ENCODE results near the gene TIMP1. TPM values are rescaled to one million over a fixed set of nuclear protein-coding genes. Genes with fewer than 3 reads are reported as not detected.

The TIMP1 gene
- polyA plus RNA-seq, 1 of the 3 experiments (the other 2 are of a cell fraction), result 323 TPM

GRCh38 chrX:47540754-47541538 lies 41.3 kb upstream of the TIMP1 start (continued):
- TF ChIP-seq TEAD4 (IDR thresholded peaks at IDR 0.05; ENCODE audit: borderline replicate concordance, insufficient read depth), result no peak
- no peak for TF ChIP-seq ZBTB33 (IDR thresholded peaks at IDR 0.05; ENCODE audit: borderline replicate concordance, low read depth)
- no peak for TF ChIP-seq ELF1 (IDR thresholded peaks at IDR 0.05)
- TF ChIP-seq CTCF (IDR thresholded peaks at IDR 0.05), result peak; percentile 82
- TF ChIP-seq CHD2 (IDR thresholded peaks at IDR 0.05; ENCODE audit: low read length, partially characterized antibody), result no peak
- no peak for TF ChIP-seq IRF3 (IDR thresholded peaks at IDR 0.05; ENCODE audit: low read depth, low read length)
- no peak for TF ChIP-seq RCOR1 (IDR thresholded peaks at IDR 0.05; ENCODE audit: low read length)
- no peak for TF ChIP-seq SIN3A (IDR thresholded peaks at IDR 0.05; ENCODE audit: borderline replicate concordance, low read depth, low read length)
- TF ChIP-seq FOSL2 (IDR thresholded peaks at IDR 0.05; ENCODE audit: borderline replicate concordance, low read depth), result no peak
- no peak for TF ChIP-seq FOXJ3 (CRISPR knock-in tag; IDR thresholded peaks at IDR 0.05)
- TF ChIP-seq NFIC (IDR thresholded peaks at IDR 0.05; ENCODE audit: borderline replicate concordance), result no peak
- peak; percentile 70 for TF ChIP-seq RAD21 (IDR thresholded peaks at IDR 0.05; ENCODE audit: low read length)
- TF ChIP-seq GATA2 (CRISPR knock-in tag; IDR thresholded peaks at IDR 0.05), result no peak
- TF ChIP-seq TAF1 (IDR thresholded peaks at IDR 0.05; ENCODE audit: borderline replicate concordance, low read depth, low read length), result peak; percentile 36; the same call in 1 of the 2 replicates
- peak; percentile 57; the same call in 1 of the 2 replicates for TF ChIP-seq POLR2AphosphoS5 (IDR thresholded peaks at IDR 0.05; ENCODE audit: low read depth, low read length)
- peak; percentile 62 for TF ChIP-seq SMC3 (IDR thresholded peaks at IDR 0.05; ENCODE audit: low read depth, low read length)
